Measurements from ENCODE around the gene OR11G2. TPM values are rescaled to one million over a fixed set of nuclear protein-coding genes. Genes with fewer than 3 reads are reported as not detected.
"Not testable (repeated sequence)": the region's sequence is repeated elsewhere in the genome, so short reads cannot be mapped to it uniquely, and the experiment has no call there.

The OR11G2 gene
- total RNA-seq: not detected

- TF ChIP-seq POLR2AphosphoS5 (IDR thresholded peaks at IDR 0.05): no peak
- TF ChIP-seq POLR2A (IDR thresholded peaks at IDR 0.05): no peak
- no peak for TF ChIP-seq EP300 (IDR thresholded peaks at IDR 0.05)
- TF ChIP-seq, protein P1, sequence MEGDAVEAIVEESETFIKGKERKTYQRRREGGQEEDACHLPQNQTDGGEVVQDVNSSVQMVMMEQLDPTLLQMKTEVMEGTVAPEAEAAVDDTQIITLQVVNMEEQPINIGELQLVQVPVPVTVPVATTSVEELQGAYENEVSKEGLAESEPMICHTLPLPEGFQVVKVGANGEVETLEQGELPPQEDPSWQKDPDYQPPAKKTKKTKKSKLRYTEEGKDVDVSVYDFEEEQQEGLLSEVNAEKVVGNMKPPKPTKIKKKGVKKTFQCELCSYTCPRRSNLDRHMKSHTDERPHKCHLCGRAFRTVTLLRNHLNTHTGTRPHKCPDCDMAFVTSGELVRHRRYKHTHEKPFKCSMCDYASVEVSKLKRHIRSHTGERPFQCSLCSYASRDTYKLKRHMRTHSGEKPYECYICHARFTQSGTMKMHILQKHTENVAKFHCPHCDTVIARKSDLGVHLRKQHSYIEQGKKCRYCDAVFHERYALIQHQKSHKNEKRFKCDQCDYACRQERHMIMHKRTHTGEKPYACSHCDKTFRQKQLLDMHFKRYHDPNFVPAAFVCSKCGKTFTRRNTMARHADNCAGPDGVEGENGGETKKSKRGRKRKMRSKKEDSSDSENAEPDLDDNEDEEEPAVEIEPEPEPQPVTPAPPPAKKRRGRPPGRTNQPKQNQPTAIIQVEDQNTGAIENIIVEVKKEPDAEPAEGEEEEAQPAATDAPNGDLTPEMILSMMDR (IDR thresholded peaks at IDR 0.05): no peak
- Histone ChIP-seq H3K27ac (no peak within 1 kb of the TSS), H3K9me3 (no peaks in the 10 kb centered on the region), H3K36me3 (no peaks in the 10 kb centered on the region), H3K27me3 (no peaks in the 10 kb centered on the region), H3K4me1 (no peaks in the 10 kb centered on the region), H3K4me3 (no peak within 1 kb of the TSS)
- no peak for DNase-seq
- no peak for ATAC-seq (ENCODE audit: low FRiP score in 2 of 2)
- 71 to 82% methylated on average over 1 of the region's 1 CpG for WGBS, 2 donors
Measured at GRCh38 chr14:20190596-20190995, at the start of gene OR11G2. OR11G2 (plus strand) TSS chr14:20190896; CDS start chr14:20197438, 6,542 bp downstream.

DNA sequence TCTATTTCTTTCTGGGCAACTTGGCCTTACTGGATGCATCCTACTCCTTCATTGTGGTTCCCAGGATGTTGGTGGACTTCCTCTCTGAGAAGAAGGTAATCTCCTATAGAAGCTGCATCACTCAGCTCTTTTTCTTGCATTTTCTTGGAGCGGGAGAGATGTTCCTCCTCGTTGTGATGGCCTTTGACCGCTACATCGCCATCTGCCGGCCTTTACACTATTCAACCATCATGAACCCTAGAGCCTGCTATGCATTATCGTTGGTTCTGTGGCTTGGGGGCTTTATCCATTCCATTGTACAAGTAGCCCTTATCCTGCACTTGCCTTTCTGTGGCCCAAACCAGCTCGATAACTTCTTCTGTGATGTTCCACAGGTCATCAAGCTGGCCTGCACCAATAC is 46.8 kb upstream of the OR11G2 start:
- TF ChIP-seq POLR2AphosphoS5 (IDR thresholded peaks at IDR 0.05) (no peak), EP300 (IDR thresholded peaks at IDR 0.05) (no peak), POLR2A (IDR thresholded peaks at IDR 0.05) (no peak)
- TF ChIP-seq, protein P1 (IDR thresholded peaks at IDR 0.05): no peak

GRCh38 chr14:20144820-20145219 is 45.9 kb upstream of the OR11G2 start:
- DNase-seq (no peak), ATAC-seq (ENCODE audit: low FRiP score in 2 of 2) (no peak)
- Histone ChIP-seq H3K9me3 (no peaks in the 10 kb centered on the region), H3K27ac (no peak overlapping the region), H3K27me3 (no peaks in the 10 kb centered on the region), H3K36me3 (no peaks in the 10 kb centered on the region), H3K4me3 (no peak overlapping the region), H3K4me1 (no peaks in the 10 kb centered on the region)
- TF ChIP-seq, protein P1 (IDR thresholded peaks at IDR 0.05): no peak
- TF ChIP-seq EP300 (IDR thresholded peaks at IDR 0.05) (no peak), POLR2A (IDR thresholded peaks at IDR 0.05) (no peak), POLR2AphosphoS5 (IDR thresholded peaks at IDR 0.05) (no peak)
- WGBS, 2 donors: 58 to 62% methylated on average over 1 of the region's 1 CpG

More for the DNA sequence above, 46.8 kb upstream of the OR11G2 start:
- WGBS, 2 donors: 34 to 53% methylated on average over 7 of the region's 7 CpGs
- Histone ChIP-seq H3K27ac (no peak overlapping the region), H3K4me1 (no peaks in the 10 kb centered on the region), H3K27me3 (no peaks in the 10 kb centered on the region), H3K4me3 (no peak overlapping the region), H3K36me3 (no peaks in the 10 kb centered on the region), H3K9me3 (no peaks in the 10 kb centered on the region)
- no peak for ATAC-seq (ENCODE audit: low FRiP score in 2 of 2)
- no peak for DNase-seq

DNA sequence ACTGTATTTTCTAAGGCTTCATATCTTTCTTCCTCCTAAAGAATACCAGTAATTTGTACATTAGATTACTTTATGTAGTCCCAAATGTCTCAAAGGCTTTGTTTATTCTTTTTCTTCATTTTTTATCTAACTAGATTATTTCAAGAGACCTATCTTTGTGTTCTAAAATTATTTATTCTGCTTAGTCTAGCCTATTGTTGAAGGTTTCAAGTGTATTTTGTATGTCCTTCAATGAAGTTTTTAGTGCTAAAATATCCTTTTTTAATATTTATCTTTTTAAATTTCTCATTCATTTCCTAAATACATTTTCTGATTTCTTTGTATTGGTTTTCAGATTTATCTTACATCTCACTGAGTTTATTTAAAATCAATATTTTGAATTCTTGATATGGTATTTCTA is 26.2 kb upstream of the OR11G2 start:
- Histone ChIP-seq H3K27me3 (no peaks in the 10 kb centered on the region), H3K9me3 (peaks cover 0 to 14% (median 5%) of the 10 kb centered on the region in 4 donors), H3K36me3 (no peaks in the 10 kb centered on the region), H3K4me1 (no peaks in the 10 kb centered on the region), H3K27ac (no peak overlapping the region), H3K4me3 (no peak overlapping the region)
- TF ChIP-seq EP300 (IDR thresholded peaks at IDR 0.05): no peak
- TF ChIP-seq POLR2AphosphoS5 (IDR thresholded peaks at IDR 0.05): no peak
- TF ChIP-seq POLR2A (IDR thresholded peaks at IDR 0.05): no peak
- TF ChIP-seq, protein P1 (IDR thresholded peaks at IDR 0.05): no peak
- DNase-seq (no peak), ATAC-seq (ENCODE audit: low FRiP score in 2 of 2) (no peak)

DNA sequence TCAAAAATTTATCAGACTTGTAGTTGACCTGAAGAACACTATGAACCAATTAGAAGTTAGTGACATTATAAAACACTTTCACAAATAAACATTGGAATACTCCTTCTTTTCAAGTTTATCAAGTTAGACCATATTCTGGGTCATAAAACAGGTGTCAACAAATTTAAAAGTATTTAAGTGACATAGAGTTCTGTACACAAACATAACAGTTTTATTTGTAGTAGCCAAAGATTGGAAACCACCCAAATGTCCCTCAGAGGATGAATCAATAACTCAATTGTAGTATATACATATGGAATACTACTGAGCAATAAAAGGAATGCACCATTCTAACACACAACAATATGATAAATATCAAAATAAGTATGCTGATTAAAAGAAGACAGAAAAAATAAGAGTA is 23.6 kb upstream of the OR11G2 start:
- TF ChIP-seq, protein P1 (IDR thresholded peaks at IDR 0.05): no peak
- TF ChIP-seq POLR2AphosphoS5 (IDR thresholded peaks at IDR 0.05): no peak
- no peak for TF ChIP-seq EP300 (IDR thresholded peaks at IDR 0.05)
- TF ChIP-seq POLR2A (IDR thresholded peaks at IDR 0.05): no peak
- ATAC-seq (ENCODE audit: low FRiP score in 2 of 2): no peak
- no peak overlapping the region for H3K27ac ChIP-seq

DNA sequence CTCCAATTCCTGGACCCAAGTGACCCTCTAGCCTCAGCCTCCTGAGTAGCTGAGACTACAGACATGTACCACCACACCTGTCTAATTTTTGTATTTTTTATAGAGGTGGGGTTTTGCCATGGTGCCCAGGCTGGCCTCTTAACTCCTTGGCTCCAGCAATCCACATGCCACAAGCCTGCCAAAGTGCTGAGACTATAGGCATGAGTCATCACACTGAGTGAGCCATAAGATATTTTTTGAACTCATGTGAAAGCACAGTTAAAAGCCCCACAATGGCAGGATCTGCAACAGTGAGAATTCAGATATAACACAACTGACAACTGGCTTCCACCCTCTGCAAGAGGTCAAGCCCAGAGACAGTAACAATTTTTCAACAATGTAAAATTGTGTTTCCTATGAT is 20.8 kb upstream of the OR11G2 start:
- ATAC-seq (ENCODE audit: low FRiP score in 2 of 2); H3K36me3 ChIP-seq; H3K4me3 ChIP-seq; DNase-seq; H3K4me1 ChIP-seq; H3K9me3 ChIP-seq; H3K27ac ChIP-seq; H3K27me3 ChIP-seq: not testable (repeated sequence)

More for the DNA sequence above, 23.6 kb upstream of the OR11G2 start:
- no peak for DNase-seq
- Histone ChIP-seq H3K4me3 (no peak overlapping the region), H3K9me3 (peaks cover 0 to 14% (median 5%) of the 10 kb centered on the region in 4 donors), H3K36me3 (no peaks in the 10 kb centered on the region), H3K4me1 (no peaks in the 10 kb centered on the region), H3K27me3 (no peaks in the 10 kb centered on the region)

DNA sequence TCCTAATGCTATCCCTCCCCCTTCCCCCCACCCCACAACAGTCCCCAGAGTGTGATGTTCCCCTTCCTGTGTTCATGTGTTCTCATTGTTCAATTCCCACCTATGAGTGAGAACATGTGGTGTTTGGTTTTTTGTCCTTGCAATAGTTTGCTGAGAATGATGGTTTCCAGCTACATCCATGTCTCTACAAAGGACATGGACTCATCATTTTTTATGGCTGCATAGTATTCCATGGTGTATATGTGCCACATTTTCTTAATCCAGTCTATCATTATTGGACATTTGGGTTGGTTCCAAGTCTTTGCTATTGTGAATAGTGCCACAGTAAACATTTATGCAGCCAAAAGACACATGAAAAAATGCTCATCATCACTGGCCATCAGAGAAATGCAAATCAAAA is 16.5 kb upstream of the OR11G2 start:
- H3K27me3 ChIP-seq; DNase-seq; H3K36me3 ChIP-seq; H3K9me3 ChIP-seq; ATAC-seq (ENCODE audit: low FRiP score in 2 of 2); H3K27ac ChIP-seq; H3K4me1 ChIP-seq; H3K4me3 ChIP-seq: not testable (repeated sequence)

Measured in upper lobe of left lung (tissue), 6 donors.